GM13976 (cell line): ENCODE results near the gene ADAM21.
"Not testable (repeated sequence)": the region's sequence is repeated elsewhere in the genome, so short reads cannot be mapped to it uniquely, and the experiment has no call there.

Experiments
- DNase-seq: peaks from one replicate; pipeline ENCODE4 v3.0.0; 2012; ENCODE audit warnings: low spot score
- CTCF ChIP-seq: IDR thresholded peaks from 2 replicates; pipeline ENCODE4 v1.5.1; 2012; ENCODE audit warnings: borderline replicate concordance, mild to moderate bottlenecking; ENCODE audit not compliant: insufficient read depth; ENCODE audit errors: extremely low read depth, missing control alignments, control extremely low read depth
- in situ Hi-C: fragments of 300-500 bp; cut with MboI; formaldehyde crosslinking; loops from one replicate; pipeline ENCODE4 v1.12.0; 2022; ENCODE audit warnings: low sequenced_read_pairs, mixed read lengths, inconsistent platforms; ENCODE audit not compliant: unreplicated experiment

Gene ADAM21

GRCh38 chr14:70422538-70422937 lies 29.4 kb upstream of the ADAM21 start:
- TF ChIP-seq CTCF, result no peak
- DNase-seq, result no peak
- in situ Hi-C loops, result no loop called here

- no peak for DNase-seq
- no peak for TF ChIP-seq CTCF
- in situ Hi-C loops, result no loop called here
Observed at GRCh38 chr14:70425354-70425753, 26.6 kb upstream of the ADAM21 start.

- DNase-seq, in situ Hi-C loops: not testable (repeated sequence)
Observed at GRCh38 chr14:70426555-70426954, 25.4 kb upstream of the ADAM21 start.

GRCh38 chr14:70436867-70437266 lies 15.1 kb upstream of the ADAM21 start:
- in situ Hi-C loops, result no loop called here
- DNase-seq, result no peak
- no peak for TF ChIP-seq CTCF

- DNase-seq, result no peak
- in situ Hi-C loops, result no loop called here
- no peak for TF ChIP-seq CTCF
Observed at GRCh38 chr14:70441641-70442040, 10.3 kb upstream of the ADAM21 start.

- no peak for TF ChIP-seq CTCF
Observed at GRCh38 chr14:70442750-70443149, 9.2 kb upstream of the ADAM21 start.

GRCh38 chr14:70448633-70449340 lies 3.2 kb upstream of the ADAM21 start:
- in situ Hi-C loops, result no loop called here
- no peak for TF ChIP-seq CTCF
- no peak for DNase-seq

More at GRCh38 chr14:70442750-70443149, 9.2 kb upstream of the ADAM21 start:
- in situ Hi-C loops, result no loop called here
- no peak for DNase-seq
